Effector memory CD8-positive, alpha-beta T cell (primary cell): ENCODE results near the gene PCSK6.
"Not testable (repeated sequence)": the region's sequence is repeated elsewhere in the genome, so short reads cannot be mapped to it uniquely, and the experiment has no call there.

Source experiments
- ATAC-seq: fragments of 150-1000 bp; cut with Tn5 transposase; replicated peaks from 2 replicates; pipeline ENCODE4 v1.10.0; 2021; ENCODE audit warnings: mild to moderate bottlenecking, moderate library complexity
- DNase-seq, 3 experiments: peaks; one replicate each; pipeline ENCODE4 v3.0.0; 2021
- H3K27ac Mint-ChIP-seq, 2 donors: one replicate each; pipeline ENCODE4 v1.8.0; 2022; ENCODE audit warnings: mild to moderate bottlenecking in 2 of 2, mixed read lengths in 2 of 2, moderate library complexity in 2 of 2
- H3K27me3 Mint-ChIP-seq, 2 donors: one replicate each; pipeline ENCODE4 v1.8.0; 2022; ENCODE audit warnings: mixed read lengths in 2 of 2
- H3K36me3 Mint-ChIP-seq: one replicate; pipeline ENCODE4 v1.8.0; 2022; ENCODE audit warnings: mild to moderate bottlenecking, moderate library complexity, mixed read lengths; ENCODE audit not compliant: insufficient read depth
- H3K4me1 Mint-ChIP-seq, 2 donors: one replicate each; pipeline ENCODE4 v1.8.0; 2022; ENCODE audit warnings: low read depth in 2 of 2, mixed read lengths in 2 of 2
- H3K4me3 Mint-ChIP-seq, 2 donors: one replicate each; pipeline ENCODE4 v1.8.0; 2022; ENCODE audit warnings: mild to moderate bottlenecking in 2 of 2, mixed read lengths in 2 of 2, moderate library complexity in 2 of 2
- H3K9me3 Mint-ChIP-seq, 2 donors: one replicate each; pipeline ENCODE4 v1.8.0; 2022; ENCODE audit warnings: mixed read lengths in 2 of 2

The PCSK6 gene

GRCh38 chr15:101357885-101358284, 131.6 kb downstream of the PCSK6 start:
- Mint-ChIP-seq H3K9me3 (no peaks in the 10 kb centered on the region), H3K36me3 (no peaks in the 10 kb centered on the region), H3K4me3 (no peak overlapping the region), H3K27me3 (peaks cover 41 to 60% of the 10 kb centered on the region in 2 donors), H3K4me1 (no peaks in the 10 kb centered on the region), H3K27ac (no peak overlapping the region)
- no peak for ATAC-seq
- no peak for DNase-seq

GRCh38 chr15:101357333-101357732, 132.2 kb downstream of the PCSK6 start:
- Mint-ChIP-seq H3K4me1 (no peaks in the 10 kb centered on the region), H3K9me3 (no peaks in the 10 kb centered on the region), H3K4me3 (no peak overlapping the region), H3K36me3 (no peaks in the 10 kb centered on the region), H3K27ac (no peak overlapping the region), H3K27me3 (peaks cover 41 to 60% of the 10 kb centered on the region in 2 donors)
- DNase-seq (no peak), ATAC-seq (no peak)

- not testable (repeated sequence) for H3K4me3 Mint-ChIP-seq, H3K36me3 Mint-ChIP-seq, H3K9me3 Mint-ChIP-seq, DNase-seq, H3K27ac Mint-ChIP-seq, H3K4me1 Mint-ChIP-seq, ATAC-seq
- H3K27me3 Mint-ChIP-seq = peaks cover 40 to 57% of the 10 kb centered on the region in 2 donors
Measured at GRCh38 chr15:101356512-101357172, 132.9 kb downstream of the PCSK6 start.

GRCh38 chr15:101355678-101356464, 133.6 kb downstream of the PCSK6 start:
- ATAC-seq (no peak), DNase-seq (no peak)
- Mint-ChIP-seq H3K4me3 (no peak overlapping the region), H3K4me1 (no peaks in the 10 kb centered on the region), H3K27ac (no peak overlapping the region), H3K27me3 (peaks cover 36 to 56% of the 10 kb centered on the region in 2 donors), H3K36me3 (no peaks in the 10 kb centered on the region), H3K9me3 (no peaks in the 10 kb centered on the region)

GRCh38 chr15:101354891-101355623, 134.4 kb downstream of the PCSK6 start:
- Mint-ChIP-seq H3K4me1 (no peaks in the 10 kb centered on the region), H3K4me3 (no peak overlapping the region), H3K27me3 (peaks cover 36 to 58% of the 10 kb centered on the region in 2 donors), H3K36me3 (no peaks in the 10 kb centered on the region), H3K9me3 (no peaks in the 10 kb centered on the region), H3K27ac (no peak overlapping the region)
- DNase-seq (no peak), ATAC-seq (no peak)

- Mint-ChIP-seq H3K36me3 (no peaks in the 10 kb centered on the region), H3K4me1 (no peaks in the 10 kb centered on the region), H3K9me3 (no peaks in the 10 kb centered on the region), H3K27me3 (peaks cover 45 to 64% of the 10 kb centered on the region in 2 donors), H3K4me3 (no peak overlapping the region), H3K27ac (no peak overlapping the region)
- DNase-seq (no peak), ATAC-seq (no peak)
Measured at GRCh38 chr15:101353240-101353639, 136.3 kb downstream of the PCSK6 start.

GRCh38 chr15:101351736-101352135, 137.8 kb downstream of the PCSK6 start:
- DNase-seq = no peak
- no peak for ATAC-seq
- no peak overlapping the region for H3K4me3 Mint-ChIP-seq
- no peaks in the 10 kb centered on the region for H3K36me3 Mint-ChIP-seq
- H3K9me3 Mint-ChIP-seq = no peaks in the 10 kb centered on the region
- no peak overlapping the region for H3K27ac Mint-ChIP-seq
- peaks cover 60 to 79% of the 10 kb centered on the region in 2 donors for H3K27me3 Mint-ChIP-seq
- no peaks in the 10 kb centered on the region for H3K4me1 Mint-ChIP-seq

GRCh38 chr15:101349047-101349951, 140.2 kb downstream of the PCSK6 start:
- Mint-ChIP-seq H3K4me1 (no peaks in the 10 kb centered on the region), H3K9me3 (no peaks in the 10 kb centered on the region), H3K27me3 (peaks cover 73 to 81% of the 10 kb centered on the region in 2 donors), H3K4me3 (no peak overlapping the region), H3K27ac (no peak overlapping the region), H3K36me3 (no peaks in the 10 kb centered on the region)
- DNase-seq (no peak), ATAC-seq (no peak)

GRCh38 chr15:101348643-101349042, 140.9 kb downstream of the PCSK6 start:
- H3K36me3 Mint-ChIP-seq = no peaks in the 10 kb centered on the region
- ATAC-seq (no peak), DNase-seq (no peak)
- no peak overlapping the region for H3K4me3 Mint-ChIP-seq
- H3K27me3 Mint-ChIP-seq = peaks cover 73 to 81% of the 10 kb centered on the region in 2 donors
- H3K4me1 Mint-ChIP-seq = no peaks in the 10 kb centered on the region
- H3K27ac Mint-ChIP-seq = no peak overlapping the region
- no peaks in the 10 kb centered on the region for H3K9me3 Mint-ChIP-seq

- Mint-ChIP-seq H3K4me1 (no peaks in the 10 kb centered on the region), H3K27ac (no peak overlapping the region), H3K4me3 (no peak overlapping the region), H3K36me3 (no peaks in the 10 kb centered on the region), H3K27me3 (peaks cover 74 to 76% of the 10 kb centered on the region in 2 donors), H3K9me3 (no peaks in the 10 kb centered on the region)
- ATAC-seq (no peak), DNase-seq (no peak)
Measured at GRCh38 chr15:101348015-101348414, 141.5 kb downstream of the PCSK6 start.

- H3K27me3 Mint-ChIP-seq = peaks cover 69 to 70% of the 10 kb centered on the region in 2 donors
Measured at GRCh38 chr15:101347454-101347853, 142.1 kb downstream of the PCSK6 start.

GRCh38 chr15:101346928-101347327, 142.6 kb downstream of the PCSK6 start:
- Mint-ChIP-seq H3K27me3 (peaks cover 65 to 67% of the 10 kb centered on the region in 2 donors), H3K4me3 (no peak overlapping the region), H3K4me1 (no peaks in the 10 kb centered on the region), H3K36me3 (no peaks in the 10 kb centered on the region), H3K27ac (no peak overlapping the region), H3K9me3 (no peaks in the 10 kb centered on the region)
- no peak for DNase-seq
- no peak for ATAC-seq

More at GRCh38 chr15:101347454-101347853, 142.1 kb downstream of the PCSK6 start:
- ATAC-seq (no peak), DNase-seq (no peak)
- Mint-ChIP-seq H3K4me1 (no peaks in the 10 kb centered on the region), H3K36me3 (no peaks in the 10 kb centered on the region), H3K9me3 (no peaks in the 10 kb centered on the region), H3K27ac (no peak overlapping the region), H3K4me3 (no peak overlapping the region)

- H3K36me3 Mint-ChIP-seq = no peaks in the 10 kb centered on the region
- no peaks in the 10 kb centered on the region for H3K9me3 Mint-ChIP-seq
- H3K27ac Mint-ChIP-seq = no peak overlapping the region
- no peak overlapping the region for H3K4me3 Mint-ChIP-seq
- no peak for DNase-seq
- no peaks in the 10 kb centered on the region for H3K4me1 Mint-ChIP-seq
- peaks cover 37 to 59% of the 10 kb centered on the region in 2 donors for H3K27me3 Mint-ChIP-seq
- no peak for ATAC-seq
Measured at GRCh38 chr15:101342056-101342455, 147.5 kb downstream of the PCSK6 start.
